GM12878 (cell line): ENCODE results near the gene ZYX. TPM values are rescaled to one million over a fixed set of nuclear protein-coding genes. Genes with fewer than 3 reads are reported as not detected.

Experiments
- ATAC-seq: fragments of 200-7000 bp; cut with Tn5 transposase; 3 replicates; pipeline ENCODE4 v1.9.1; 2020; ENCODE audit warnings: mild to moderate bottlenecking, moderate library complexity
- BruUV-seq: library from RNA; stranded (reverse); fragments of 400-500 nt; replicated peaks from 2 replicates; lab custom pipeline; 2021; lab: Mats Ljungman, UMichigan
- CTCF ChIA-PET: fragments of 300-600 bp; sonication (Branson Sonifier 250); formaldehyde crosslinking; extraction: SDS; loops from one replicate; lab custom pipeline; 2021; ENCODE audit warnings: inconsistent platforms; lab: Yijun Ruan, JAX
- POLR2A ChIA-PET: fragments of 350-600 bp; formaldehyde crosslinking; extraction: SDS; loops from one replicate; lab custom pipeline; 2021; ENCODE audit warnings: inconsistent platforms; lab: Charles Lee
- RAD21 ChIA-PET: fragments of 300-600 bp; sonication (Branson Sonifier 250); formaldehyde crosslinking; loops from one replicate; lab custom pipeline; 2023; ENCODE audit warnings: antibody characterized with exemption; ENCODE audit not compliant: unreplicated experiment; lab: Charles Lee
- SMC1A ChIA-PET: fragments of 300-600 bp; sonication (Branson Sonifier 250); formaldehyde crosslinking; loops from one replicate; lab custom pipeline; 2023; ENCODE audit not compliant: unreplicated experiment, uncharacterized antibody; lab: Charles Lee
- DNase-seq: peaks from one replicate; pipeline ENCODE4 v3.0.0-alpha.2; 2011; ENCODE audit warnings: low read depth, low spot score
- FAIRE-seq: peaks from 3 replicates; lab custom pipeline; 2011; peaks lifted over from hg19 to GRCh38; lab: Jason Lieb, UNC
- H2AFZ ChIP-seq: 2 replicates; pipeline ENCODE4 v1.6.0; 2011; ENCODE audit warnings: low read depth, low read length, control low read depth; ENCODE audit not compliant: control insufficient read depth
- H3K27ac ChIP-seq: 2 replicates; pipeline ENCODE4 v1.5.1; 2011; ENCODE audit warnings: control low read depth; ENCODE audit not compliant: control insufficient read depth, insufficient read depth
- H3K27me3 ChIP-seq, 2 experiments: replicated peaks in 1 of 2; 2 replicates each; pipeline versions ENCODE4 v1.6.0 to v1.6.1; 2011; ENCODE audit warnings: low read length in 1 of 2; ENCODE audit not compliant: control insufficient read depth in 2 of 2, insufficient read depth in 2 of 2
- H3K36me3 ChIP-seq, 2 experiments: 2 replicates each; pipeline ENCODE4 v1.5.1; 2011; ENCODE audit warnings: low read length in 1 of 2; ENCODE audit not compliant: control insufficient read depth in 2 of 2, insufficient read depth in 2 of 2
- H3K4me1 ChIP-seq: 2 replicates; pipeline ENCODE4 v1.6.1; 2011; ENCODE audit warnings: mild to moderate bottlenecking, low read length, moderate library complexity, mixed read lengths; ENCODE audit not compliant: control insufficient read depth, insufficient read depth
- H3K4me2 ChIP-seq: 2 replicates; pipeline ENCODE4 v1.6.0; 2011; ENCODE audit warnings: control low read depth; ENCODE audit not compliant: control insufficient read depth, insufficient read depth
- H3K4me3 ChIP-seq: fragments of 200-600 bp; sonication (generic); 2 replicates; pipeline ENCODE4 v1.5.1; 2016
- H3K79me2 ChIP-seq: 2 replicates; pipeline ENCODE4 v1.6.0; 2011; ENCODE audit warnings: low read length; ENCODE audit not compliant: control insufficient read depth, insufficient read depth
- H3K9ac ChIP-seq: 2 replicates; pipeline ENCODE4 v1.8.0; 2011; ENCODE audit warnings: low read length, control low read depth, mixed read lengths; ENCODE audit not compliant: control insufficient read depth, insufficient read depth
- H3K9me3 ChIP-seq: replicated peaks from 3 replicates; pipeline ENCODE4 v1.5.1; 2011; ENCODE audit warnings: mild to moderate bottlenecking, low read length; ENCODE audit not compliant: control insufficient read depth, insufficient read depth
- H4K20me1 ChIP-seq: 2 replicates; pipeline ENCODE4 v1.6.0; 2011; ENCODE audit not compliant: control insufficient read depth, insufficient read depth
- CBX3 ChIP-seq: fragments of 200-600 bp; sonication (generic); IDR thresholded peaks from 2 replicates; pipeline ENCODE4 v1.6.1; 2016; ENCODE audit warnings: low read depth, borderline replicate concordance
- RAD51 ChIP-seq: fragments of 450-650 bp; IDR thresholded peaks from 2 replicates; pipeline ENCODE4 v1.6.1; 2016; ENCODE audit warnings: moderate library complexity, mild to moderate bottlenecking, inconsistent platforms
- SMAD1 ChIP-seq: fragments of 450-650 bp; IDR thresholded peaks from 2 replicates; pipeline ENCODE4 v1.6.1; 2018; ENCODE audit warnings: mild to moderate bottlenecking, low read depth; ENCODE audit not compliant: partially characterized antibody
- SPI1 ChIP-seq: IDR thresholded peaks from 2 replicates; pipeline ENCODE4 v1.6.1; 2011; ENCODE audit warnings: low read depth, mild to moderate bottlenecking, low read length, moderate library complexity, borderline replicate concordance; ENCODE audit not compliant: insufficient read depth
- ZSCAN29 ChIP-seq: fragments of 450-650 bp; IDR thresholded peaks from 2 replicates; pipeline ENCODE4 v1.6.1; 2017; ENCODE audit warnings: mild to moderate bottlenecking, moderate library complexity
- WGBS: methylation state at CpG from one replicate; pipeline ENCODE4 v1.1.6; 2016; ENCODE audit warnings: low lambda C conversion rate; ENCODE audit not compliant: insufficient replicate concordance, insufficient coverage; ENCODE audit errors: missing lambda C conversion rate; 5-methylcytosine and 5-hydroxymethylcytosine counted together
- in situ Hi-C: fragments of 300-500 bp; cut with MboI; formaldehyde crosslinking; loops from 9 replicates; pipeline ENCODE4 v1.14.3; 2018; ENCODE audit warnings: mixed read lengths
- intact Hi-C: fragments of 100-400 bp; cut with micrococcal nuclease; formaldehyde crosslinking; loops from one replicate; pipeline ENCODE4 v1.14.2; 2022; ENCODE audit not compliant: unreplicated experiment
- polyA plus RNA-seq, 11 experiments: library from polyadenylated mRNA; depleted of rRNA in 4 of 11; unstranded in 6 of 11; stranded (reverse) in 5 of 11; fragments of >200 nt; fragmentation: Nextera tagmentation in 4 of 11; fragmentation: Illumina TruSeq in 1 of 11; extraction: Ambion mirVana in 4 of 11; extraction: Trizol in 1 of 11; gene quantifications; 1 replicate in 1 of 11; 2 replicates in 10 of 11; pipeline versions ENCODE4 v1.2.1 to v1.2.3, GENCODE V29; 2011 to 2016; ENCODE audit warnings: inconsistent platforms in 2 of 11, missing spikeins in 2 of 11, low read depth in 1 of 11
- total RNA-seq, 4 experiments: library from RNA; depleted of rRNA in 3 of 4; stranded (reverse); fragments of >200 nt in 3 of 4; fragmentation: Illumina TruSeq in 1 of 4; extraction: Trizol in 1 of 4; gene quantifications; 2 replicates each; pipeline versions ENCODE4 v1.2.1 to v1.2.3, GENCODE V29; 2013 to 2021
- TF ChIP-seq, protein P1 (sequence below), 3 experiments: IDR thresholded peaks in 2 of 3; conservative IDR thresholded peaks in 1 of 3; 2 replicates each; pipeline ENCODE4 v1.5.1; 2011; ENCODE audit warnings: low read depth in 3 of 3, low read length in 3 of 3, mild to moderate bottlenecking in 3 of 3, control low read depth in 2 of 3, moderate library complexity in 2 of 3, inconsistent platforms in 1 of 3, mixed read lengths in 1 of 3; ENCODE audit not compliant: control insufficient read depth in 2 of 3, insufficient read depth in 1 of 3; ENCODE audit errors: extremely low read depth in 1 of 3

The ZYX gene
- total and polyA plus RNA-seq, 10 of the 15 experiments (the other 5 are each of a cell fraction or from before 2014, with no cell fraction given) = 2.1 to 100 (median 27.6) TPM

- H3K27me3 ChIP-seq = peaks cover 10 to 25% of the 10 kb centered on the region in 2 experiments
- ATAC-seq = no peak
- 55% methylated on average over 11 of the region's 11 CpGs for WGBS
- H4K20me1 ChIP-seq = no peaks in the 10 kb centered on the region; the same call in 1 of the 2 replicates
- H3K9ac ChIP-seq = no peak overlapping the region
- no peak overlapping the region for H3K27ac ChIP-seq
- POLR2A ChIA-PET = interaction anchor here (0.5 kb wide), 1 partner anchor 57 kb away, joined by 3 read pairs; no protein-coding TSS in a partner anchor
- FAIRE-seq = no peak
- H3K36me3 ChIP-seq = no peaks in the 10 kb centered on the region
- no peaks in the 10 kb centered on the region for H3K79me2 ChIP-seq
- no peak overlapping the region for H3K4me3 ChIP-seq
- no peaks in the 10 kb centered on the region for H3K4me1 ChIP-seq
- RAD21 ChIA-PET = no interaction called here
- no peak for DNase-seq
- intact Hi-C loops = no loop called here
- no peak overlapping the region for H2AFZ ChIP-seq
- BruUV-seq = no TSS peak
- in situ Hi-C loops = no loop called here
- no peak overlapping the region for H3K4me2 ChIP-seq
- H3K9me3 ChIP-seq = no peaks in the 10 kb centered on the region; the same call in 2 of the 3 replicates
- CTCF ChIA-PET = interaction anchor here (1.9 kb wide), 1 partner anchor 57 kb away, joined by 5 read pairs; no protein-coding TSS in a partner anchor
- SMC1A ChIA-PET = no interaction called here
- TF ChIP-seq RAD51 = no peak
- no peak for TF ChIP-seq ZSCAN29
- TF ChIP-seq SPI1 = peak; percentile 62
- TF ChIP-seq CBX3 = no peak
- TF ChIP-seq SMAD1 = no peak
- TF ChIP-seq, protein P1, sequence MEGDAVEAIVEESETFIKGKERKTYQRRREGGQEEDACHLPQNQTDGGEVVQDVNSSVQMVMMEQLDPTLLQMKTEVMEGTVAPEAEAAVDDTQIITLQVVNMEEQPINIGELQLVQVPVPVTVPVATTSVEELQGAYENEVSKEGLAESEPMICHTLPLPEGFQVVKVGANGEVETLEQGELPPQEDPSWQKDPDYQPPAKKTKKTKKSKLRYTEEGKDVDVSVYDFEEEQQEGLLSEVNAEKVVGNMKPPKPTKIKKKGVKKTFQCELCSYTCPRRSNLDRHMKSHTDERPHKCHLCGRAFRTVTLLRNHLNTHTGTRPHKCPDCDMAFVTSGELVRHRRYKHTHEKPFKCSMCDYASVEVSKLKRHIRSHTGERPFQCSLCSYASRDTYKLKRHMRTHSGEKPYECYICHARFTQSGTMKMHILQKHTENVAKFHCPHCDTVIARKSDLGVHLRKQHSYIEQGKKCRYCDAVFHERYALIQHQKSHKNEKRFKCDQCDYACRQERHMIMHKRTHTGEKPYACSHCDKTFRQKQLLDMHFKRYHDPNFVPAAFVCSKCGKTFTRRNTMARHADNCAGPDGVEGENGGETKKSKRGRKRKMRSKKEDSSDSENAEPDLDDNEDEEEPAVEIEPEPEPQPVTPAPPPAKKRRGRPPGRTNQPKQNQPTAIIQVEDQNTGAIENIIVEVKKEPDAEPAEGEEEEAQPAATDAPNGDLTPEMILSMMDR (IDR thresholded peaks at IDR 0.05 in 2 of 3, conservative IDR thresholded peaks at IDR 0.05 in 1 of 3; ENCODE audit: control insufficient read depth in 2 of 3, extremely low read depth in 1 of 3, insufficient read depth in 1 of 3, low read depth in 3 of 3, low read length in 3 of 3) = no peak
- TF ChIP-seq, all 136 proteins: peak for 1
Measured at GRCh38 chr7:143359771-143360353, 21.3 kb upstream of the ZYX start.
